Ovary (tissue), 9 donors: ENCODE results near the gene SEL1L3. TPM values are rescaled to one million over a fixed set of nuclear protein-coding genes. Genes with fewer than 3 reads are reported as not detected.

Experiments used
- DNase-seq, 5 donors: peaks; one replicate each; pipeline ENCODE4 v3.0.0-alpha.2; 2019 to 2020
- H3K27ac ChIP-seq, 2 donors: fragments of 200-600 bp; one replicate each; pipeline versions ENCODE4 v1.5.1 to v1.8.0; 2019 to 2022
- H3K27me3 ChIP-seq: fragments of 200-600 bp; one replicate; pipeline ENCODE4 v1.8.0; 2022
- H3K36me3 ChIP-seq: fragments of 200-600 bp; sonication (generic); one replicate; pipeline ENCODE4 v1.5.1; 2019
- H3K4me1 ChIP-seq: one replicate; pipeline ENCODE4 v1.8.1; 2013; ENCODE audit warnings: mild to moderate bottlenecking, moderate library complexity; ENCODE audit not compliant: insufficient read depth
- H3K4me3 ChIP-seq: fragments of 200-600 bp; sonication (generic); one replicate; pipeline ENCODE4 v1.5.1; 2017
- H3K9me3 ChIP-seq, 2 donors: fragments of 200-600 bp in 1 of 2; sonication (generic) in 1 of 2; one replicate each; pipeline versions ENCODE4 v1.5.1 to v1.8.1; 2013 to 2019; ENCODE audit warnings: mild to moderate bottlenecking in 1 of 2, moderate library complexity in 1 of 2
- CTCF ChIP-seq, 3 donors: fragments of 450-650 bp in 2 of 3; fragments of 200-600 bp in 1 of 3; IDR thresholded peaks; one replicate each; pipeline versions ENCODE4 v1.5.1 to v1.8.0; 2016 to 2022; ENCODE audit warnings: antibody characterized with exemption in 3 of 3, mild to moderate bottlenecking in 1 of 3
- EP300 ChIP-seq: sonication (generic); formaldehyde crosslinking; IDR thresholded peaks from one replicate; pipeline ENCODE4 v1.6.1; 2017; ENCODE audit warnings: antibody characterized with exemption
- POLR2A ChIP-seq: fragments of 450-650 bp; IDR thresholded peaks from one replicate; pipeline ENCODE4 v1.6.1; 2017; ENCODE audit warnings: antibody characterized with exemption, mild to moderate bottlenecking, moderate library complexity
- WGBS, 3 donors: extraction: QIAGEN DNeasy Blood & Tissue Kit in 1 of 3; methylation state at CpG; one replicate each; pipeline versions ENCODE4 v1.1.5 to v1.1.7; 2013 to 2017; 5-methylcytosine and 5-hydroxymethylcytosine counted together
- intact Hi-C, 4 donors: fragments of 100-400 bp; cut with DNase I; formaldehyde crosslinking; loops; one replicate each; pipeline versions ENCODE4 v1.11.0 to v1.15.1; 2022 to 2023
- polyA plus RNA-seq, 2 donors: library from polyadenylated mRNA; stranded (reverse); fragments of 200-250 nt in 1 of 2; fragments of 350-450 nt in 1 of 2; fragmentation: Illumina TruSeq in 1 of 2; extraction: RNeasy Lipid Tissue Mini Kit (QIAGEN cat#74804) in 1 of 2; gene quantifications; one replicate each; pipeline ENCODE4 v1.2.3, GENCODE V29; 2013 to 2014
- total RNA-seq, 7 donors: library from RNA; depleted of rRNA in 2 of 7; stranded (reverse); fragments of >200 nt in 2 of 7; fragmentation: NEBNext Ultra II Directional in 3 of 7; extraction: Animal tissue kit (Norgen Biotek cat#: 25700) in 3 of 7; gene quantifications; one replicate each; pipeline versions ENCODE4 v1.1.0 to v1.2.4, GENCODE V29; 2016 to 2023
- donor health status: DM: no; HTN: no; CAD: no; lungs with moderate emphysema.
- donor health status: DM: no; HTN: no; CAD: no.
- donor health status: Bipolar disorder and iron deficiency.
- donor health status: DM: yes; HTN: yes; CAD: no.
- donor health status: DM: no; HTN: no; CAD: no.
- donor health status: DM: yes; HTN: yes; CAD: no.

Gene SEL1L3
- total and polyA plus RNA-seq, 9 donors = 4.4 to 27.7 (median 8.3) TPM

GRCh38 chr4:25861951-25862410 lies 807 bp downstream of the SEL1L3 start:
- TF ChIP-seq CTCF (IDR thresholded peaks at IDR 0.05) (no peak), EP300 (no peak), POLR2A (no peak)
- Histone ChIP-seq H3K27me3 (no peaks in the 10 kb centered on the region), H3K4me3 (peak overlapping the region; percentile 53), H3K36me3 (no peaks in the 10 kb centered on the region), H3K4me1 (no peaks in the 10 kb centered on the region), H3K9me3 (no peaks in the 10 kb centered on the region), H3K27ac (no peak overlapping the region)
- intact Hi-C loops = no loop called here
- peak in 2 of 5 donors; percentile 28 to 39 for DNase-seq
- WGBS, 3 donors = 0 to 2% (median 1%) methylated on average over 32 of the region's 32 CpGs

- TF ChIP-seq POLR2A (no peak), EP300 (no peak), CTCF (IDR thresholded peaks at IDR 0.05) (no peak)
- H3K36me3 ChIP-seq = no peaks in the 10 kb centered on the region
- WGBS, 3 donors = 68 to 80% (median 74%) methylated on average over 5 of the region's 5 CpGs
- no peaks in the 10 kb centered on the region for H3K4me1 ChIP-seq
- DNase-seq = no peak
- no peak overlapping the region for H3K4me3 ChIP-seq
- no peak overlapping the region for H3K27ac ChIP-seq
- intact Hi-C loops = no loop called here
- no peaks in the 10 kb centered on the region for H3K27me3 ChIP-seq
- no peaks in the 10 kb centered on the region for H3K9me3 ChIP-seq
These were observed 1.4 kb downstream of the SEL1L3 start for GRCh38 chr4:25861280-25861950.

- Histone ChIP-seq H3K4me3 (no peak overlapping the region), H3K27ac (no peak overlapping the region), H3K36me3 (no peaks in the 10 kb centered on the region), H3K9me3 (no peaks in the 10 kb centered on the region), H3K4me1 (no peaks in the 10 kb centered on the region), H3K27me3 (no peaks in the 10 kb centered on the region)
- intact Hi-C loops = no loop called here
- 82 to 92% (median 84%) methylated on average over 7 of the region's 7 CpGs for WGBS, 3 donors
- DNase-seq = no peak
- TF ChIP-seq EP300 (no peak), POLR2A (no peak), CTCF (IDR thresholded peaks at IDR 0.05) (no peak)
These were observed 2.1 kb downstream of the SEL1L3 start for GRCh38 chr4:25860586-25861279.

GRCh38 chr4:25859429-25860148 lies 3.2 kb downstream of the SEL1L3 start:
- TF ChIP-seq EP300 (no peak), POLR2A (no peak), CTCF (IDR thresholded peaks at IDR 0.05) (no peak)
- no peak for DNase-seq
- Histone ChIP-seq H3K36me3 (no peaks in the 10 kb centered on the region), H3K9me3 (no peaks in the 10 kb centered on the region), H3K27me3 (no peaks in the 10 kb centered on the region), H3K4me1 (no peaks in the 10 kb centered on the region), H3K4me3 (no peak overlapping the region), H3K27ac (no peak overlapping the region)
- WGBS, 3 donors = 70 to 76% (median 71%) methylated on average over 6 of the region's 6 CpGs
- intact Hi-C loops = no loop called here
